GM19324 (cell line): ENCODE data around the gene HIBCH.
"Not testable (repeated sequence)": the region's sequence is repeated elsewhere in the genome, so short reads cannot be mapped to it uniquely, and the experiment has no call there.

ENCODE experiments used
- ATAC-seq: cut with Tn5 transposase; IDR thresholded peaks from one replicate; pipeline ENCODE4 v1.9.1; 2021; ENCODE audit warnings: mild to moderate bottlenecking, moderate library complexity; ENCODE audit not compliant: unreplicated experiment, low FRiP score

Gene HIBCH

DNA sequence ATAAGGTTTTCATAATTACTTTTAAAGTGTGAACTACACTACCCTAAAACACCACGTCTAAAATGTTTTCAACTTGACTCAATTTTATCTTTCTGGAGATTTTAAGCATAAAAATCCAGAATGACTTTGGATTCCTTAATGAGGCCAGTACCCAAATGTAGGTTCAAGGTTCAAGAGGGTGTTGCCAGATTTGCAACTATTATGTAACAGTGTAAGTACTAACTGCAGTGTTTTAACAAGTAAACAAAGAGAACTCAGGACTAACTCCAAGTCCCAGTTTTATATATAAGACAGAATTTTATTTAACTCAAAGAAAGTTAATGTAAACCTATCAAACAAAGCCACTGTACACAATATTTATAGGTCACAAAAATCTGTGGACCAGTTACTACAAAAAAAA, 5.7 kb downstream of the HIBCH start:
- no peak for ATAC-seq

DNA sequence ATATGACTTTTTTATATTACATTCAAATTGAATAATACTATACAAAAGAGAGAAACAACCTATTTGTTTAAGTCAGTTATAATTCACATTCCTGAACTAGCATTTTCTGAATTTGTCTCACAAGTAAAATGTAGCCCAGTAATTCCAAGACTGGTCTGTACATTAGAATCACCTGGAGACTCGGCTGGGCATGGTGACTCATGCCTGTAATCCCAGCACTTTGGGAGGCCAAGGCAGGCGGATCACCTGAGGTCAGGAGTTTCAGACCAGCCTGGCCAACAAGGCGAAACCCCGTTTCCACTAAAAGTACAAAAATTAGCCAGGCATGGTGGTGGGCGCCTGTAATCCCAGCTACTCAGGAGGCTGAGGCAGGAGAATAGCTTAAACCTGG, 7.0 kb downstream of the HIBCH start:
- ATAC-seq, result not testable (repeated sequence)

DNA sequence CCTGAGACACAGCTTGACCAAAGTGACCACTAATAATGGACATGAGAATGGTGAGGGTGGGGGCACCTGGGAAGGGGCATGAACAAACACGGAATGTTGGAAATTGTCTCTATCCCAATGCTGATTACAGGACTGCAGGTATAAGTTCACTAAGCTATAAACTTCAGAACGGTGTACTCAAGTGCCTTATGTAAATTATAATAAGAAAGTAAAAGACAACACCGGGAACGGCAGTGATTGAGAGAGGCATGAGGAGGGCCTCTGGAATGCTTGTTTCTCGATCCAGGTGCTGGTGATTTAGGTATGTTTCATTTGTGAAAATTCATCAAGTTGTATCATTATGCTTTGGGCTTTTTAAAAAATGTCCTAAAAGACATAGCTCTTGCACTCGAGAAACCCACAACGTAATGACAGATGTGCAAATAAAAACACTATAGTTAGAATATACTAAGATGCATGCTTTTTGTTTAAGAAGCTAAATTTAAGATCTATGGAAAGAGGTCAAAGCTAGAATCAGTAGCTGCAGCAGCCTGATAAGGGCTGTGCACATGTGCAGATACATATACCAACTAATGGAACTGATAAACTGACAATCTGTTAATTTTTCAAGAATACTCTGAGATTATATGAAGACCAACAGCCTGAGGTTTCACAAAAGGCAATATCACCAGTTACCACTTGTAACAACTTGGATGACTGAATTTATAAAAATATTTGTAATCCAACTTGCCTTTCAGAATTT, 7.6 kb downstream of the HIBCH start:
- no peak for ATAC-seq

DNA sequence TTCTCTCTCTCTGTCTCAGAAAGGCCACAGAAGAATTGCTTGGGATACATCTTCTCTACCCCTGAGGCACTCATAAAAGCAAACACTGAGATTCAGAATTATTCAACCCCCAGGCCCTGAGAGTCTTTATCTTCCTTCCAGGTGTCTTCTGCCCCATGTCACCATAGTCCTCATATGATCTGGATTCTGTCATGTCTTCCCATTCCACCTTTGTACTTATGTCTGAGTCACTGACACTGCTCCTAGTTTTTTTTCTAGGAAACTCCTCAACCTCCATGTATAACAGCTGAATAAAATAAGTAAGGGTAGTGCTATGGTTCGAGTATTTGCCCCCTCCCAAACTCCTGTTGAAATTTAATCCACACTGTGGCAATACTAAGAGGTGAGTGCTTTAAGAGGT, 11.6 kb downstream of the HIBCH start:
- ATAC-seq, result no peak

DNA sequence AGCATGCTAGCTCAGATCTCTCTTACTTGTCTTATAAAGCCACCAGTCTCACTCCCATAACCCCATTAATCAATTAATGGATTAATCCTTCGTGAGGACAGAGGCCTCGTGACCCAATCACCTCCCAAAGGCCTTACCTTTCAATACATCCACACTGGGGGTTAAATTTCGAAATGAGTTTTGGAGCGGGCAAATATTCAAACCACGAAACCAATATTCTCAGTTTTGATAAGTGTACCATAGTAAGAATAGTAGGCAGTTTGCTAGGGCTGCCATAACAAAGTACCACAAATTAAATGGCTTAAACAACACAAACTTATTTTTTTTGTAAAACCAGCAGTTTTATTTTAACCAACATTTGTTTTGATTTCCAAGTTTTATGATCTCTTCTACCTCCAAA, 15.2 kb downstream of the HIBCH start:
- ATAC-seq, result no peak

DNA sequence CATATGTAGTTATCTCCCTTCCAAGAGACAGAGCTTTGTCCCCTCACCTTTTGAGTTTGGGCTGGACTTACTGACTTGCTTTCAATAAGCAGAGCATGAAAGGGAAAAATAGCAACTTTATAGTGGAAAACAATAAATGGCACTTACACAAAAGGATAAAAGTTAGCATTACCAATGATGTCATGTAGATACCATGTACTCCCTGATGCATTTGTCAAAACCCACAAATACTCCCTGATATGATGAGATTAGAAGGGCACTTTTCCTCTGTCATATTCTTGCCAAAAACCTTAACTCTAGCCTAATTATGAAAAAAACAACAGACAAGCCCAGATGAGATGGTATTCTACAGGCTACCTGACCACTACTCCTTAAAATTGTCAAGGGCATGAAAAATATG, 16.0 kb downstream of the HIBCH start:
- ATAC-seq, result no peak

DNA sequence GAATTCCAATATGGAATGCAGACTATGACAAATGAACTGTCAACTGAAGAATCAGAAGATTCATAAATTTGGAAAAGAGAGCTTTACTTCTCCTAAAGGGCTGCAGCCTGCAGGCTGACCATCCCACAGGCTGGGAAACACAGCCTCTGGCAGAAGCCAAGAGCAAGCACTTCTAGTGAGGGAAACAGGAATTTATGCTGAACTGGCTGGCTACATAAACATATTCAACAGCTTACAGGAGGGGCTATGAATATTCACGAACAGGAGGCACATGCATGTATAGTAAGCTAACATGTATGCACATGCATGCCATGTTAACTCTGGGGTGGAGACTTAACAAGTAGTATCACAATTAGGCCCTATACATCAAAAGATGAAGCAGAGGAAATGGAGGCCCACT, 17.6 kb downstream of the HIBCH start:
- ATAC-seq, result no peak

DNA sequence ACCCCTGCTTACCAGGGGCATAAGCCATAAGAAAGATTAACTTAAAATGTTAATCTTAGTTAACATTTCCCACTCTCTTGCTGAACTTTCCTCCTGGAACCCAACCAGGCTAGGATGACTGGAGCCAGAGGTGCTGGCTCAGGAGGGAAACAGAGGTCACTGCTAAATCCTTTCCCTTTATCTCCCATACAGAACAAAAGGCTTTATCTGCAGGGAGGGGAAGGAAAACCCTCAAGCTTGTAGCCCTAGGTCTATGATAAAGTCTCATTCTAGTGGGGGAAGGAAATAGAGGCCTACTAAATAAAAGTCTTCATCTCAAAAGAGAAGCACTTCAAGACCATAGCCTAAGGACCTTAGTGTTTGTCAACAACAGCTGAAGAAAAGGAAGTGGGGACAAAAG, 18.6 kb downstream of the HIBCH start:
- no peak for ATAC-seq

DNA sequence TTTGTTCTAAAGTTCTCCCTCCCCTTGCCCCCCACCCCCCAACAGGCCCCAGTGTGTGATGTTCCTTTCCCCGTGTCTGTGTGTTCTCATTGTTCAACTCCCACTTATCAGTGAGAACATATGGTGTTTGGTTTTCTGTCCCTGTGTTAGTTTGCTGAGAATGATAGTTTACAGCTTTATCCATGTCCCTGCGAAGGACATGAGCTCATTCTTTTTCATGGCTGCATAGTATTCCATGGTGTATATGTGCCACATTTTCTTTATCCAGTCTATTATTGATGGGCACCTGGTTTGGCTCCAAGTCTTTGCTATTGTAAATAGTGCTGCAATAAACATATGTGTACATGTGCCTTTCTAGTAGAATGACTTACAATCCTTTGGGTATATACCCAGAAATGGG, 21.7 kb downstream of the HIBCH start:
- ATAC-seq, result not testable (repeated sequence)

DNA sequence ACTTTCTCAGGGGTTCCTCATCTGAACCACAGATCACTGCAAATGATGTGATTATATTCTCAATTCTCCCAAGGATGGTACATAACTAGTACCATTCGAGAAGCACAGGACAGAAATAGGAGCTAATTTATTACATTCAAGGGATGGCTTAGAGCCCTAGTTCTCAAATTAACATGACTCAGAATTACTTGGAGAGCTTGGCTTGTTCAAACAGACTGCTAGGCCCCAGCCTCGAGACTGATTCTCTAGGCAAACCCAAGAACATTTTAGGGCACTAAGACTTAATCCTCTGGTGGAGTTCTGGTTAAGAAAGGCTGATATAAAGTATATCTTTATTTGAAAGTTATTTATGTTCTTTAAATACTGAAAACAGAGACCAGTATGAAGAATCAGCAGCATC, 35.8 kb downstream of the HIBCH start:
- ATAC-seq, result no peak

DNA sequence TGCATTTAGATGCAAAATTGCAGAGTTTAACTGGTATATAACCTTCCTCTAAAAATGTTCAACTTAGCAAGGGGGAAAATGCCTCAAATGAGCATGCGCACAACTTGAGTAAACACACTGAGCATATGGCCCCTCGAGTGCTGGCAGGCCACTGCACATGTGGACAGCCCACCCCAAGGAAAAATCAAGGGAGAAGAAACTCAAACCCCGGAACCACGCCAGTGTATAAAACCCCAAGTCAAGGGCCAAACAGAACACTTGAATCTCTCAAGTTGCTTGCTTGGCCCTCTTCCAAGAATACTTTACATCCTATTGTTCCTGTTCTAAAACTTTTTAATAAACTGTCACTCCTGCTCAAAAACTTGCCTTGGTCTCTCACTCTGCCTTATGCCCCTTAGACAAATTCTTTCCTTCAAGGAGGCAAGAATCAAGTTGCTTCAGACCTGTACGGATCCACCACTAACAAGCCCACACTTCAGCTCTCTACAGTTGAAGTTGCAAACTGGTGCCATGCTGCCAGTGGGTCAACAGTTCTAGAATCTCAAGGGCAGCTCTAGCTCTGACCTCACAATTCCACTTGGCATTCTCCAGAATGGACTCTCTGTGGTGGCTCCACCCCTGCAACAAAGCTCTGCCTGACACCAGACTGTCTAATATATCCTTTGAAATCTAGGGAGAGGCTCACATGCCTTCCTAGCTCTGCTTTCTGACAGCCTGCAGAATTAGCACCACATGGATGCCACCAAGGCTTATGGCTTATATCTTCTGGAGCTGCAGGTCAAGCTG, 38.9 kb downstream of the HIBCH start:
- ATAC-seq, result no peak

DNA sequence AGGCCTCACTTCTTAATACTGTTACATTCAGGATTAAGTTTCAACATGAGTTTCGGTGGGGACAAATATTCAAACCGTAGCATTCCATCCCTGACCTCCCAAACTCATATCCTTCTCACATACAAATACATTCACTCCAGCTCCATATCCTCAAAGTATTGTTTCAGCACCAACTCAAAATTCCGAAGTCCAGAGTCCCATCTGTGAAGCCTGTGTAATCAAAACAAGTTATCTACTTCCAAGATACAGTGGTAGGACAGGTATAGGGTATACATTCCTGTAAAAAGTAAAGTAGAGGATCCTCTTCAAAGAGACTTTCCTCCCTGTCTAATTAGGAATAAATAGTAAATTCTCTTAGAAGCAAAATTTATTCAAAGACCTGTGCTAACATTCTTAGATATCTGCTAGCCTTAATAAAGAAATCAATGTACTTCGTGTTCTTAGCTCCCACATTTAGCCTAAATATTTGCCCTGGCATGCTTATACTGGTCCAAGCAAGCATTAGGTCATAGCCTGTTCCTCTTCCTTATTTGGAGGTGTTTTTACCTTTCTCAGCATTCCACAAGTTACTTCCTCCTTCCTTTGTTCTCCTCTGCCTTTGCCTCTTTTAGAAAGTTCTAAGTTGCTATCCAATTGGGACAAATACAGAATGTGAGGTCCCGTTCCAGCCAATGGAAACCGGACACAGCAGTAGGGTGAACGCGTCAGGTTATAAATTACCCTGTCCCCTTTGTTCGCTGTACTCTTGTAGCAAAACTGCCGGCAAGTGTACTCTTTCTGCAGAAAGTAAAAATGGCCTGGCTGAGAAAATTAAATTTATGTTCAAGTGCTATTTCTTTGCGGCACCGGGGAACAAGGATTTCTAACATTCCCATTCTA, 40.1 kb downstream of the HIBCH start:
- not testable (repeated sequence) for ATAC-seq

DNA sequence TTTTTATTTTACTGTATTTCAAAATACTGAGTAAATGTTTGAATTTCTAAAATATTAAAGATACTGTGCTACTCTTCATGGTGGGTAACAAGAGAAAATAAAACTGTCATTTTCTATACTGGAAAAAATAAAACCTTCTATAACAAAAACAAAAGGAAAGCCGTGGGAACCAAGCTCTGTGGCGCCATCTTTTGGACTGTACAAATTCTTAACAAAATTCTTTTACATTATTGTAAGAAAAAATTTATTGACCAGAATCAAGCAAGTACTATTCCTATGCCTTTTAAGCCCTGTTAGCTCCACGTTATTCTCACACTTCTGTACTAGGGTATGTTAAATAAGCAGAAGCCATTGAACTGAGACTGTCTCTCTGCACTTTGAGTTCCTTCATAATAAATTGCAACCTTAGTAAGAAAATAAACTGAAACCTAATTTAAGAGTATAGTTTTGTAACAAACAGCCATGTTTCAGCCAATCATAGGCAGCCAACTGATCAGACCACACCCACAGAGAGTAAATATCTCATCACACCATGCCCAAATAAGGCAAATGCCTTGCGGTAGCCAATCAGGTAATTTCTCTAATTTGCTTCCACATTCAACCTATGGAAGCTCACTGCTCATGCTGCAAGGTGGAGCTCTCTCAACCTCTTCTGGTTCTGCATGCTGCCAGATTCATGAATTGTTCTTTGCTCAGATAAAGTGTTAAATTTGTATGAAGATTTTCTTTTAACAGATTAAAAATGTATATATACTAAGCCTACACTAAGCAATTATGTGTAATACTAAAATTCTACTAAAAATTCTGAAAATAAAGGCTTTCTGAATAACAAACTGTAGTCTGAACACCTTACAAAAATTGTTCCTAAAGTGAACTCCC, 42.2 kb downstream of the HIBCH start:
- ATAC-seq, result no peak

DNA sequence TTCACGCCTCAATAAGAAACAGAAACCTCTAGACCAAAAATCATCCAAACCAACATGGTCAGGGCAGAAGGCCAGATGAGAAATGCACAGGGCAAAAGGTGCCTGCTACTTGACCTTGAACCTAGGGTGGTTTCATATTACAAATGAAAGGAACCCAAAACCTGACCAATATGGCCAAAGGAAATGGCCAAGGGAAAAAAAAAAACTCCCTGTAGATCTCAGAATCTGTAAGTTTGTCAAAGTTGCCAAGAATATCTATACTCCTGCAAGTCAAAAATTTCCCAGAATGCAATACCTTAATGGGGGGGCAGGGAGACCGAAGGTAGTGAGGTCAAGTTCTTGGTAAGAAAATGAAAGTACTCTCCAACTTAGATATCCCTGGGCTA, 47.2 kb downstream of the HIBCH start:
- no peak for ATAC-seq

DNA sequence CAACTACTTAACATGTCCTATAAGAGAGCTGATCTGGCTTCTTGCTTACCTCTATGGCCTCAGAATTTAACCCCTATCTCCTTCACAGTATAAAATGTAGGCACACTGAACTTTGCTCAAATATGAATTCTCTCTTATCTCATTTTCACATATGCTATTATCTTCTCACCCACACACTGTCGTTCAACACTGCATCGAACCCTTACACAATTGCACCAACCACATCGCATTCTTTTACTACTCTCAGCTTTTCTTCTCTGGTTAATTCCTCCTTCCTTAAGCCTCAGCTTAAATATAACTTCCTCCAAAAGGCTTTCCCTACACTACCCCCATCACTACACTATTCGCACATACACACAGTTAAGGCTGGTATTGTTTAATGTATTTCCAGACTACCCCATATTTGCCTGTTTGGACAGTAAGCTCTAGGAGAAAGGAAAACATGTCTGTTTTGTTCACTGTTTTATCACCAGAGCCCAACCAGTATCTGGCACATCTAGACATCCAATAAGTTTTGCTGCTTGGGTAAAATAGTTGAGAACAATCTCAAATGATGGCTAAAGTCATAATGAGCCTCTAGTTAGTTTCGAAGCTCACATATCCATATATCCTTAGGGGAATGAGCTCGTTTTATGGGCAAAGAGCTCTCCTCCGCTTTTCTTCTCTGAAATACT, 47.7 kb downstream of the HIBCH start:
- no peak for ATAC-seq

DNA sequence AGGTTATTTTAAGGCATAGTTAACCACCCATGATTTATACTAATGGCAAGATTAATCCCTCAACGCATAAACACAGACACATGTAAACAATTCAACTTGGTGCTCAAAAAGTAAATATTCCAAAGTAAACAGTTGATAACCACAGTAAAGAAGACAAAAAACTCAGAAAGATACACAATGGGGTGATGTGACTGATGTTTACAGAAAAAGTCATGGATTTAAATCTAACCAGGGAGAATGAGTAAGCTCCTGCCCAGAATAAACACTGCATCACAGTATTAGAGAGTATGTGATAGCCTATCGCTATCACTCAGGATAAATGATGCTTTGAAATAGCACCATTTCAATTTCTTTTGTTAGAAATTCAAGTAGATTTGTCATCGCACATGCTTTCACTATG, 49.3 kb downstream of the HIBCH start:
- ATAC-seq, result no peak

DNA sequence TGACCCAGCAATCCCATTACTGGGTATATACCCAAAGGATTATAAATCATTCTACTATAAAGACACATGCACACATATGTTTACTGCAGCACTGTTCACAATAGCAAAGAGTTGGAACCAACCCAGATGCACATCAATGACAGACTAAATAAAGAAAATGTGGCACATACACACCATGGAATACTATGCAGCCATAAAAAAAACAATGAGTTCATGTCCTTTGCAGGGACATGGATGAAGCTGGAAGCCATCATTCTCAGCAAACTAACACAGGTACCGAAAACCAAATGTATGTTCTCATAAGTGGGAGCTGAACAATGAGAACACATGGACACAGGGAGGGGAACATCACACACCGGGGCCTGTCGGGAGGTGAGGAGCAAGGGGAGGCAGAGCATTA, 49.9 kb downstream of the HIBCH start:
- not testable (repeated sequence) for ATAC-seq

DNA sequence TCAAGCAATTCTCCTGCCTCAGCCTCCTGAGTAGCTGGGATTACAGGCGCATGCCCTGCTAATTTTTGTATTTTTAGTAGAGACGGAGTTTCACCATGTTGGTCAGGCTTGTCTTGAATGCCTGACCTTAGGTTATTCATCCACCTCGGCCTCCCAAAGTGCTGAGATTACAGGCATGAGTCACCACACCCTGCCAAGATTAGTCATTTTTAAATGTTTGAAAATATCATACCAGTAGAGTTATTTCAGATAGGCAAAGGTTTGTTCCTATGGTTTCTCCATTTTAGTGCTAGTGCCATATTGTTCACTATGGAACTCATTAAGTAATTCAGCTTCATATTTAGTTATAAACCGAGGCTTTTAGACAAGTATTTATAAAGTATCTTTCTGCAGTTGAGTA, 52.3 kb downstream of the HIBCH start:
- ATAC-seq, result no peak

DNA sequence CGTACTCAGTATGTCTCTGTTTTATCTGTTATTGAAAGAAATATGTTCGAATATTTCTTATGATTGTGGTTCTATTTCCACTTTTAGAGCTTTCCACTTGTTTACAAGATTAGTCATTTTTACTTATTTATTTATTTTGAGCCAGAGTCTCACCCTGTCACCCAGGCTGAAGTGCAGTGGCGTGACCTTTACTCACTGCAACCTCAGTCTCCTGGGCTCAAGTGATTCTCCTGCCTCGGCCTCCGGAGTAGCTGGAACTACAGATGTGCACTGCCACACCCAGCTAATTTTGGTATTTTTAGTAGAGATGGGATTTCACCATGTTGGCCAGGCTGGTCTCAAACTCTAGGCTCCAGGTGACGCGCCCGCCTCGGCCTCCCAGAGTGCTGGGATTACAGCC, 53.3 kb downstream of the HIBCH start:
- no peak for ATAC-seq

DNA sequence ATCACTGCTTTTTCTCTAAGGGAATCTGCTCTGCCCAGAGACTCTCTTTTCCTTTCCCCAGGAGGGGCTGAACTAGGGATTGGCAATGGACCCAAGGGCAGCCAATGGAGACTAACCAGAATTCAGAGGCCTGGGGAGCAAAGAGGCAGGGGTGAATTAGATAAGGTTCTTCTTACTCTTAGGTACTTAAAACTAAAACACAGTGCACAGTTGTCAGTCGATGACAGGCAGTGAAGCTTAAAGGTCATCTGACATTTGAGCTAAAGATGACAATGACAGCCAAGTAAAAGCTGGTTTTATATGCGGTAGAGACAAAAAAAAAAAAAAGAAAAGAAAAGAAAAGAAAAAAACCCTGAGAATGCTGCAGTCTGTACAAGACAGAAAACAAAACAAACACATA, 57.8 kb downstream of the HIBCH start:
- no peak for ATAC-seq
